GM19463 (cell line): ENCODE measurements around the gene GRPEL1.
"Not testable (repeated sequence)": the region's sequence is repeated elsewhere in the genome, so short reads cannot be mapped to it uniquely, and the experiment has no call there.

Source experiments
- ATAC-seq: cut with Tn5 transposase; IDR thresholded peaks from one replicate; pipeline ENCODE4 v1.9.1; 2021; ENCODE audit warnings: mild to moderate bottlenecking, moderate library complexity; ENCODE audit not compliant: unreplicated experiment

Gene GRPEL1

DNA sequence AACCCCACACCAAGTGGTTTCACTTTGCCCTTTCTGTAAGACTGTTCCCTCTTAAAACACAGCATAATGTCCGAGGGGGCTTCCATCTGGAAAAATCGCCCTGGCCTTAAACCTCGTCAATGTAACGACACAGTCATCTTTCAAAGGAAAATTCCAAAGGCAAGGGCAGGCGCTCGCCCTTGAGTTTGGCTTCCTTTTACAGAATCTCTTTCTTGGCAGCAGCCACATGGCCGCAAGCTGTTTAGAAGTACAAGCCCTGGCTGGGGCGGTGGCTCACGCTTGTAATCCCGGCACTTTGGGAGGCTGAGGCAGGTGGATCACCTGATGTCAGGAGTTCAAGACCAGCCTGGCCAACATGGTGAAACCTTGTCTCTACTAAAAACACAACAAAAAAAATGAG, 27.1 kb upstream of the GRPEL1 start:
- no peak for ATAC-seq

DNA sequence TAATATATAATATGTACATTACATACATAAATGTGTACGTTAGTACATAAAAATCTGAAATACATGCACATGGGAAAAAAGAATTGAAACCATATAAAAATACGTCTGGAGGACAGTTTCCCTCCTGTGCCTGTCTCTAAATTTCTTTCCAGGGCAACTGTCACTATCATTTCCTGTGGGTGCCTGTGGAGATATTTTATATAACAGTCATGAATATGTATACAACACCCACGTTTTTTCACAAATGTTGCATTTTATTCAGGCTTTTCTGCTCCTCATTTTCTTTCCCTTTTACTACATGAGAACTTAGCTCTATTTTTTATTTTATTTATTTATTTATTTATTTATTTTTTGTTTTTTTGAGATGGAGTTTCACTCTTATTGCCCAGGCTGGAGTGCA, 24.2 kb upstream of the GRPEL1 start:
- ATAC-seq = no peak

DNA sequence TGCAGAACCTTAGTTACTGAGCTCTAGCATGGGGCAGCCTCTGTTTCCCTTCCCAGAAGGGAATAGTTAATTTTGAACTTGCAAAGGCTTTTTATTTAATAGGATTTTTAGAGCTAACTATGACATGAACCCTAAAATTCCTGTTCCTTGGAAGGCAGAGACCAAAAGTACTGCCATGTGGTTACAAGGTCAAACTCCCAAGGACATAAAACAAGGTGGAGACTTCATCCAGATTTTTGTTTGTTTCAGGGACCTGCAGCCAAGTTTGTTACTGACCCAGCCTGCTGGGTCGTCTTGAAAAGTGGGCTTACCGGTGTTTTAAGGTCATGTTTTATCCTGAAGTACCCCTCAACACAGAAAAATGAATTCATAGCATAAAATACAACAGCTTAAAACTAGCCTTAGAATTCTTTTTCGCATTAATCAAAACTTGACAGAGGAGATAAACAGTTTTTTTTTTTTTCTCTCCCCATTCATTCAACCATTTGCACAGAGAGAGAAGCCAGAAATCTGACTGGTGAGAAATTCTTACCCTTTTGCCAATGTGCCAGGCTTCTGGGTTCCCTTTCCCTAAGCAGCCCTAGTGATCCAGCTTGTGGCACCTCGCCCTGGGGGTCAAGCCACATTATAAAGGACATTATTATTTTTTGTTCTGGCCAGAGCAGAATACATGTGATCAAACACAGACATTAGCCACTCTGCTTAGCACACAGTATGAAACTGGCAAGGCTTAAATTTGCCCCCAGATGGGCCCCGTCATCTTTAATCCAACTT, 21.5 kb upstream of the GRPEL1 start:
- no peak for ATAC-seq

DNA sequence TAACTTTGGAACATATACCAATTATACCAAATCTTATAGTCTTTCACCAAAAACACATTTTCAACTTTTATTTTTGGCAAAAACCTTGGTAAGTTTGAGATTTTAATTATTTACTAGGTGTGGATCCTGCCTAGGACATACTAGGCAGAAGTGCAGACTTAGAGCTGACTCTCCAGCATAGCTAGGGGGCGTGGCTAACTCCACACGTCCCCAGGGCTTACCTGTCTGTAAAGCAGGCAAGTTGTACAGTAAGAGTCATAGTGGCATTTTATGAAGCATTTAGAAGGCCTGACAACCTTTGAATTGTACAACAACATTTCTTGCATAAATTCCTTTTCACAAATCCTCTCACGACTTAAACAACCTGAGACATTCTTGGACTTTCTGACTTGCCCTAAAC, 19.2 kb upstream of the GRPEL1 start:
- no peak for ATAC-seq

DNA sequence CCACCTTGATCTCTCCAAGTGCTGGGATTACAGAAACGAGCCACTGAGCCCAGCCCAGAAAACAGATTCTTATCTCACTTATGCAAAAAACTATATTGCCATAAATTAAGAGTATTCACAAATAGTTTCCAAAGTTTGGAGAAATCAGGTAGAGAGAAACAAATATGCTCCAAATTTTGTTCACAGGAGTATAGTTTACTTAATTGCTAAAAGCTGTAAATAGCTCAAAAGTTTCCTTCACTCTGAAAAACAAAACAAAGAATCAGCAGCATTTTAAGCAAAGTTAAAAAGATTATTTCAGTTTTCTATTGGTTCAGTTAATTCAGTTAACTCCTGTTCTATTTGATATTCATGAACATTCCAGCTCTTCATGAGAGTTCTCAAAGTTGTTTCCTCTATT, 18.5 kb upstream of the GRPEL1 start:
- no peak for ATAC-seq

DNA sequence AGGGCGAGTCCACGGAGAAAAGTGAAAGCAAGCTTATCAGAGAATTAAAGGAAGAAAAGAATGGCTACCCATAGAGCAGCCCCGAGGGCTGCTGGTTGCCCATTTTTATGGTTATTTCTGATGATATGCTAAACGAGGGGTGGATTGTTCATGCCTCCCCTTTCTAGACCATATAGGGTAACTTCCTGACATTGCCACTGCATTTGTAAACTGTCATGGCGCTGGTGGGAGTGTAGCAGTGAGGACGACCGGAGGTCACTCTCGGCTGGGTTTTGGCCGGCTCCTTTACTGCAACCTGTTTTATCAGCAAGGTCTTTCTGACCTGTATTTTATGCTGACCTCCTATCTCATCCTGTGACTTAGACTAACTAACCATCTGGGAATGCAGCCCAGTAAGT, 16.7 kb upstream of the GRPEL1 start:
- not testable (repeated sequence) for ATAC-seq

DNA sequence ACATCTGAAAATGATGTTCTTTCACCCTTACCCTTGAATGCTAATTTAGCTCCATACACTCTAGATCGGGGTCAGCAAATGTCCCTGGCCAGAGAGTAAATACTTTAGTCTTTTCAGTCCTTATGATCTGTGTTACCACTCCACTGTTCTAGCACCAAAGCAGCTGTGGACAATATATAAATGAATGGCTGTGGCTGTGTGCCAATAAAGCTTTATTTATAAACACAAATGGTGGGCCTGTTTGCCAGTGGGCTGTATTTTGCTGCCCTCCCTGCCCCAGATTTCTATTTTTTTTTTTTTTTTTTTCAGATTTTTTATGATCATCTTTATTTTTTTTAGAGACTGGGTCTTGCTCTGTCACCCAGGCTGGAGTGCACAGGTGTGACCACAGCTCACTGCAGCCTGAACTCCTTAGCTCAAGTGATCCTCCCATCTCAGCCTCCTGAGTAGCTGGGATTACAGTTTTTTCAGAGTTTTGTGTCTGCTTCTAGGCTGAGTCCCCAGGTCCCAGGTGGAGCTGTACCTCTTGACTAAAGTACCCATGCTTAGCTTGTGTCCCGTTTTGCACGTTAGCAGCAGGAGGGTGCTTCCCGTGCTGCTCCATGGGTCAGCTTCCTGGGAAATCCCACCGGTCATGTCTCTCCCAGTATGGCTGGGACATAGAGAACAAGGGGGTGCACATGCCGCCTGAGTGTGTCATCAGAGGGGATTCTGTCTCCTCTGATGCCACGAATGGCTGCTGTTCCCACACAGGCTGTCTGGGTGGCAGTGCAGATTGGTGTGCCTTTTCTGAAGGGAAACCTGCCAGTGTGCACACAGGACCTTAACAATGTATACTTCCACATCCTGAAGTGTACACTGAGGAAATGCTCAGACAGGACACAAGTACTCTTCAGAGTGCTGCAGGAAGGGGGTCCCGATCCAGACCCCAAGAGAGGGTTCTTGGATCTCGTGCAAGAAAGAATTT, 16.0 kb upstream of the GRPEL1 start:
- no peak for ATAC-seq

DNA sequence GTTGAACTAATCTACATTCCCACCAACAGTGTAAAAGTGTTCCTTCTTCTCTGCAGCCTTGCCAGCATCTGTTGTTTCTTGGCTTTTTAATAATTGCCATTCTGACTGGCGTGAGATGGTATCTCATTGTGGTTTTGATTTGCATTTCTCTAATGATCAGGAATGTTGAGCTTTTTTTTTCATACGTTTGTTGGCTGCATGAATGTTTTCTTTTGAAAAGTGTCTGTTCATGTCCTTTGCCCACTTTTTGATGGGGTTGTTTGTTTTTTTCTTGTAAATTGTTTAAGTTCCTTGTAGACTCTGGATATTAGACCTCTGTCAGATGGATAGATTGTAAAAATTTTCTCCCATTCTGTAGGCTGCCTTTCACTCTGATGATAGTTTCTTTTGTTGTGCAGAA, 12.0 kb upstream of the GRPEL1 start:
- ATAC-seq = not testable (repeated sequence)

DNA sequence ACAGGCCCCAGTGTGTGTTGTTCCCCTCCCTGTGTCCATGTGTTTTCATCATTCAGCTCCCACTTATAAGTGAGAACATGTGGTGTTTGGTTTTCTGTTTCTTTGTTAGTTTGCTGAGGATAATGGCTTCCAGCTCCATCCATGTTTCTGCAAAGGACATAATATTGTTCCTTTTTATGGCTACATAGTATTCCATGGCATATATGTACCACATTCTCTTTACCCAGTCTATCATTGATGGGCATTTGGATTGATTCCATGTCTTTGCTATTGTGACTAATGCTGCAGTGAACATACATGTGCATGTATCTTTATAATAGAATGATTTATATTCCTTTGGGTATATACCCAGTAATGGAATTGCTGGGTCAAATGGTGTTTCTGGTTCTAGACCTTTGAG, 11.6 kb upstream of the GRPEL1 start:
- not testable (repeated sequence) for ATAC-seq

DNA sequence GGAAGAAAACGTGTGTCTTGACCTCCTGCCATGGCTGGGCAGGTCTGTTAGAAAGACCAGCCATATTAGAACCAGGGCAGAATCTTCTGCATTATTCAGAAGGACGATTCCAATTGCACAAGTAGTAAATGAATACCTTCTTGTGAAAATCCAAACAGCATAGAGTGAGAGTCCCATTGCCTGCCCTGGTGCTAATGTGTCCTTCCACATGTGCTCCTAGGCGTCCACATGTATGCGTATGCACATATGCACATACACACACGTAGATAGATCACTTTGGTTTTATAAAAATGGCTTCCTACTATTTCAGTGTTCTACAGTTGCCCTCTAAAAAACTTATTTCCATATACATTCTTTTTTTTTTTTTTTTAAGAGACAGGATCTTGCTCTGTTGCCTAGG, 10.2 kb upstream of the GRPEL1 start:
- no peak for ATAC-seq

DNA sequence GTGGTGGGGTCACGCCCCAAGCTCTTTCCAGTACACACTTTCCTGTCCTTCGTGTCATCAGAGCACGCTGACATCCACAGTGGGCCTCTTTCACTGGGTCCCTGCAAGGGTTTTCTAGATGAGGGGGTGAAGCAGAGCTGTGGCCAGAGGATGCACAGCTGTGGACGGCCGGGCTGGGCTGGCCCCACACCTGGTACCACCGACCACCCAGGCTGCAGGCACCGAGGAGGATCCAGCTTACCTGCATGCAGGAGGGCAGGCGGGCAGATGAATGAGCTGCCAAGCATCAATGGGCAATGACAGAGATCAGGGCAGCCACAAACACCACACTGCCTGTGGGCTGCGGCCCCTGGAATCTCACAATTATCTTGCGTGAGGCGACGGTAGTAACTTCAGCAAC, 9.5 kb upstream of the GRPEL1 start:
- ATAC-seq = no peak

DNA sequence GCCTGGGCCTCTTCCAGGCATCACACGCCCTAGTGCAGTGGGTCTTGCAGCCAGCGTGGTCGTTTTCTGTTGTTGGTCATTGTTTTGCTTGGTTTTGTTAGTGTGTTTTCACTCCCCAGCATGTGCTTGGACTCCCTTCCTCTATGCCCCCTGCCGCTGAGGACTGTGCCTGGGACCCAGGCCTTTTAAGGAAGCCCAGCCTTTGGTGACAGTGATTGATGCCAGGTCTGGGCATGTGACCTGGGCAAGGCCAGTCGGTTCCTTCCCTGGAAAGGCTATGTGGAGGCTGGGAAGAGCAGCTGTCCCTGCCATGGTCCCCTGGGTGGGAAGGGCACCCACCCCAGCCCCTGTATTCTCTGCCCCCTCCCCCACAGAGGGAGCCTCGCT, 8.8 kb upstream of the GRPEL1 start:
- no peak for ATAC-seq

DNA sequence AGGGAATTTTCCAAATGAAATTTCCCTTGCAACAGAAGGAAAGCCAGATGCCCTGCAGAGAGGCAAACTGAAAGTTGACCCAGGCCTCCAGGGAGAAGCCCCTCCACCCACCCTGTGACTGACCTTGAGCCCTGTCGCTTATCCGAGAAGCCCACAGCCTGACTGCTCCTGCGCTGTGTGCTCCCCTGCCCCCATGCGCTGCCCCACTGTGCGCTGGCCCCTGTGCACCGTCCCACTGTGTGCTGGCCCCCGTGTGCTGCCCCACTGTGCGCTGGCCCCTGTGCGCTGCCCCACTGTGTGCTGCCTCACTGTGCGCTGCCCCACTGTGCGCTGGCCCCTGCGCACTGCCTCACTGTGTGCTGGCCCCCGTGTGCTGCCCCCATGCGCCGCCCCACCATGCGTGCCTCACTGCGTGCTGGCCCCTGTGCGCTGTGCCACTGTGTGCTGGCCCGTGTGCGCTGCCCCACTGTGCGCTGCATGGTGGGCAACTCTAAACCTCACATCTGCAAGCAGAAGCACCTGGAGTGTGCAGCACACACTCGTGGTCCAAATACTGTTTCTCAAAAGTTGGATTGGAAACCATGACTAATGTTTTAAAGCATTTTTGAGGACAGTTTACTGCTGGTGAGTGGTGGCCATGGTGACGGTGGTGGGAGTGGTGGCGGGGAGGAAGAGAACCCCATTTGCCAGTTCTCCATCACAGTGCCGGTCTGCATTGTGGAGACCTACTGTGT, 8.3 kb upstream of the GRPEL1 start:
- no peak for ATAC-seq

DNA sequence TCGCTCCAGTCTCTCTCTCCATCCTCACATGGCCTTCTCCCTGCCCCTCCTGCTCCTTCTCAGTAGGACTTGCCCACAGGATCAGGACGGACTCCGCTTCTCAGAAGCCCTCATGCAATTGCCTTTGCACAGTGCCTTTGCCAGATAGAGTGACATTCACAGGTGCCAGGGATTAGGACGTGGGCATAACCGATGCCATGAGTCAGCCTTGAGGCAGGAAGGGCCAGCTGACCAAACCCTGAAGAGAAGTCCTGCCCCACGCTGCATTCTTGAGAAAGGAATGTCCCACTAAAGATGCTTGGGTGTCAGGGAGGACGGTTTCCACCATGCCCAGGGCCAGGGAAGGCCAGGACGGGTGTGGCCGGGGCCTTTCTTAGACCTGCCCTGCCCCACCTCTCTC, 6.6 kb upstream of the GRPEL1 start:
- ATAC-seq = no peak

DNA sequence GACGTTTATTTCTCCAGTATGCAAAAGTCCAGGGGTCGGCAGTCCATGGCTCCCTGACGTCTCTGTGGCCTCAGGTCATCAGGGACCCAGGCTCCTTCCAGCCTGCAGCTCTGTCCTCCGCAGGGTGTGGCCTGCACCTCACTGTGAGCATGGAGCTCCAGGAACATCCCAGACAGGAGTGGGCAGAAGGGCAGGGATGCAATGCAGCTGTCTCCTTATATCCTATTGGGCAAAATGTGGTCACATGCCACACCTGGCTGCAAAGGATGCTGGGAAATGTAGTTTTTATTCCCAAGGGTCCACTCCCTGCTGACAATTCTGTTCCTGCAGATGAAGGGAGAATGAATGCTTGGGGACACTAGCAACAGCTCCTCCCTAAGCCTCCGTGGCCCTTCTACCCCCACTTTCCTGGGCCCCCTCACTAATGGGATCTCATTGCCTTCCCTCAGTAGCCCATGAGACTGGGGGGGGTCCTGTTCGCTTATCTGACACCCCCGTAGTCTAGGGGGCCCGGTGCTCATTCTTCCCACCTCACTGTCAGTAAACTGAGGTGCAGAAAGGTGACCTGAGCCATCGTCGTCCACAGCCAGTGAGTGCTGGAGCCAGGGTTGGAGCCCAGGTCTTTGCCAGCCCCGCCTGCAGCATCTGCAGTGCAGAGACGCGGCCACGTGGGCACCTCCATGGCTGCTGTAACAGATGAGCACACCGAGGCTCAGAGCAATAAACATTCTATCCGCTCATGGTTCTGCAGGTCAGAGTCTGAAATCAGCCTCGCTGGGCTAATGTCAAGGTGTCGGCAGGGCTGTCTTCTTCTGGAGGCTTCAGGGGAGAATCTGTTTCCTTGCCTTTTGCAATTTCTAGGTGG, 5.9 kb upstream of the GRPEL1 start:
- ATAC-seq = no peak

DNA sequence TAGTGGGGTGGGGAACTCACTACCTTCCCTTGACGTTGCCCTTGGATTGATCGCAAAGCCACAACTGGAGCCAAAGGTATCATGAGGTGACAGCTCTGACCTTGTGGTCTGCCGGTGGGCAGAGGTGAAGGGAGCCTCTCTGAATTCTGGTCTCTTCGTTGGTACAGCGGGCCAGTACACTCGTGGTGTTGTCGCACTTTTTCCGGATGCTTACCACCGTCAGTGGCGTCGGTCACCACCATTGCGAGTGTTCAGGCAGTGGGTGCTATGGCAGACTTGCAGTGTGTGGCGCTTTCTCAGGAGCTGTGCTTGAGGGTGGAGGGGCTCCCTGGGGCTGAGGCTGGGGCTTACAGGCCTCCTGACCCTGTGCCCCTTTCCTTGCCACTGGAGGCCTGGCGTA, 5.2 kb upstream of the GRPEL1 start:
- ATAC-seq = no peak

DNA sequence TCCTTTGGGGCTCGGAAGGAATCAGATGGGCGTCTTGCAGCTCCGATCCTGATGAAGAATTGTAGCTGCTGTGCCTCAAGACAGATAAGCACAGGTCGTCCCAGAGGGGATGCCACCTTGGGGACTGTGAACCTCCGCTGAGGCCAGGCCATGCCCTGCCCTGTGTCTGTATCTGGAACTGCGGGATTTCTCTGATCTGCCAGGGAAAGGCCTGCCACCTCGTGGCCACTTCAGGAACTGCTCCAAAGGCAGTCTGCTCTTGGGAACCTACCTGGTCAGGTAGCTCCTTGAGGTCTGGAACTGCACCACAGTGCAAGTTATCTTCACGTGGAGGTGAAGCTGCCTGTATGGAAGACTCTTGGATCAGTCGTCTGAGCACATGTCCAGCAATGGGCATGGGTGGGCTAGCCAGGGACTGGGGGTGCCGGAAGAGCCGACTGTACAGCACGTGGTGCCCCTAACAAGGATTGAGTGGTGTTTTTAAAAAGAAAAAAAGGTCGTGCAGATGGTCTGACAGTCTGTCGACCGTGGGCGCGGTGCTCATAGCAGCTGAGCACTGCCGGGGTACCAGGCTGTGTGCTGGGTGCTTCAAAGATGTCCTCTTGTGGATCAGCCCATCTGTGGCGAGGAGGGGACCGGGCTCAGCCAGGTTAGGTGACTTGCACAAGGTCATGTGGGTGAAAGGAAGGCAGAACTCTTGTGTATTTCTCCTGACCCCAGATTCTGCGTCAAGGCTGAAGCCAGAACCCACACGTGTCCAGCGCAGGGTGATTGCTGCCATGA, 3.1 kb upstream of the GRPEL1 start:
- peak; percentile 18 for ATAC-seq

DNA sequence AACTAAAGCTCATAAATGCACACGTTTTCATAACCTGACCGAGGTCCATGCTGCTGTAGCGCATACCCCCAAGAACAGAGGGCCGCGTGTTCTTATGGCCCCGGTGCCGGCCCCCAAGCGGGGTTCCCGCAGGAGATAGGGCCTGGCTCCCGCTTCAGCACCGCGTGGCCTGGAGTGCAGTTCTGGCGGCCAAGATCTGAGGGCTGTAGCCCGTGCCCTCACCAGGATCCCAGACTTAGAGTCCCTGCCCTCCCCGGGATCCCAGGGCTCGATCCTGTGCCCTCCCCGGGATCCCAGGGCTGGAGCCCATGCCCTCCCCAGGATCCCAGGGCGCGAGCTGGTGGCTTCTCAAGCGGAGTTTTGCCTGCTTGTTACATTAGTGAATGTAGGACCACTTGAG, 1.0 kb upstream of the GRPEL1 start:
- ATAC-seq = no peak

DNA sequence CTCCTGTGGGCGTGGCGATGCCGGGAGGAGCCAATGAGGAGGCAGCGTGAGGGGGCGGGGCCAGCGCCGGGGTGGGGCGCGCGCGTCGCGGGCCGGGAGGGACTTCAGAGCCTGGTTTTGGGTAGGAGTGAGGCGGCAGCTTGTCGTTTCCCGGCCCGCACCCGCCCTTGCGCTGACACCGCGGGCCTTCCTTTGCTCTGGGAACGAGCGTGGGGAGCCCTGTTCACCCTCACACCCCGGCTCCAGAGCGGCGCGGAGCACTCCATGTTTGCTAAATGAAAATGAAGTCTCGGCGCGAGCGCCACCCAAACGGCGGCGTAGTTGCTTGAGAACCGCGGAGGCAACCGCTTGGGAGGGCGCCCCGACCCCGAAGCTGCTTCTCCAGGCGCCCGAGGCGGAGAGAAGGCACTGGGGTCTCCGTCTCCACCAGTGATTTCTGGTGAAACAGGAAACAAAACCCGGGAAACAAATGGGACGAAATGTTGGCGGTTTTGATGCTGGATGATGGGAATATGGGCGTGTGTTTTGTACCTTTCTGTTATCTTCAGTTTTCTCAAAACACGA, 497 bp upstream of the GRPEL1 start:
- peak; percentile 11 for ATAC-seq

DNA sequence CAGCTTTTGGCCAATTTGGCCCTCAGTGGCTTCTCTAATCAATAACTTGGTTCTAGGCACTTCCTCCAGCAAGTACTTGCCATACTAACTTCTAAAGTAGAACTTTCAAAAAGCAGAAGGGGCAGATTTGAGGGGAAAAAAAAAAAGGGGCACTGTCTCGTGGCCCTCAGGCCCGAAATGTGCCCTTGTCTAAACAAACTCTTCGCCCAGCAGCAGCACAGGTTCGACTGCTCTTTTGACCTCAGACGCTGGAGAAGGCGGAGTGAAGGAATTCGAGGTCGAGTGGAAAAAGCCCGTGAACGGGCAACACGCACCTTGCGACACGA, 775 bp downstream of the GRPEL1 start:
- ATAC-seq = no peak
